SHP77 treated with DMSO at 0.1 percent for 48 hours (cell line): Measurements from ENCODE around the gene DEF6.
"Not testable (repeated sequence)": the region's sequence is repeated elsewhere in the genome, so short reads cannot be mapped to it uniquely, and the experiment has no call there.

Experiments
- DNase-seq: peaks from one replicate; lab custom pipeline; 2025; lab: John Stamatoyannopoulos, UW

Gene DEF6

GRCh38 chr6:35280903-35281302, 16.7 kb upstream of the DEF6 start:
- no peak for DNase-seq

- no peak for DNase-seq
Observed at GRCh38 chr6:35282472-35282871, 15.1 kb upstream of the DEF6 start.

GRCh38 chr6:35283361-35283760, 14.3 kb upstream of the DEF6 start:
- no peak for DNase-seq

- no peak for DNase-seq
Observed at GRCh38 chr6:35287671-35288396, 9.8 kb upstream of the DEF6 start.

DNA sequence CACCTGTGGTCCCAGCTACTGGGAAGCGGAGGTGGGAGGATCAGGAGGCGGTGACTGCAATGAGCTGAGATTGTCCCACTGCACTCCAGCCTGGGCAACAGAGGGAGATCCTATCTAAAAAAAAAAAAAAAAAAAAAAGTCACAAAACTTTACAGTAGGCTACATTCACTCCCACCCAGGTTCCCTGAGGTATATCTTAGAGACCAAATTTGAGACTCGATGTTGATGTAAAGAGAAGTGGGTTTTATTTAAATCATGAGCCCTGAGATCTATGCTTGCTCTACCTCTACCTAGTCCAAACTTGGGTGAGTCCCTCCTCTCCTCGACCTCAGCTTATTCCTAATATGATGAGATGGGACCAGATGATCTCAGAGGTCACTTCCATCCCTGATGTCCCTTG, 8.8 kb upstream of the DEF6 start:
- no peak for DNase-seq

DNA sequence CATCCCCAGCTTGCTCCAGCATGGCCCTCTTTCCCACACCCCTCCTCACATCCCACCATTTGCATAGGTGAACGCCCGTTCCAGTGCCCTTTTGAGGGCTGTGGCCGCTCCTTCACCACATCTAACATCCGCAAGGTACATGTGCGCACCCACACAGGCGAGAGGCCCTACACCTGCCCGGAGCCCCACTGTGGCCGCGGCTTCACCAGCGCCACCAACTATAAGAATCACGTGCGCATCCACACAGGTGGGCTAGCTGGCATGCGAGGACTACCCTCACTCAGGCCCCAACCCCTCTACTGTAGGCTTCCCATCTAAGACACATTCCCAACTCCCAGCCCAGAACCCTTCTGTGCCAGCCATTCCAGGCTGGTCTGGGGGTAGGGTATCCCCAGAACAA, 6.1 kb upstream of the DEF6 start:
- DNase-seq = no peak

GRCh38 chr6:35292494-35292893, 5.1 kb upstream of the DEF6 start:
- no peak for DNase-seq

- DNase-seq = no peak
Observed at GRCh38 chr6:35293681-35294080, 3.9 kb upstream of the DEF6 start.

DNA sequence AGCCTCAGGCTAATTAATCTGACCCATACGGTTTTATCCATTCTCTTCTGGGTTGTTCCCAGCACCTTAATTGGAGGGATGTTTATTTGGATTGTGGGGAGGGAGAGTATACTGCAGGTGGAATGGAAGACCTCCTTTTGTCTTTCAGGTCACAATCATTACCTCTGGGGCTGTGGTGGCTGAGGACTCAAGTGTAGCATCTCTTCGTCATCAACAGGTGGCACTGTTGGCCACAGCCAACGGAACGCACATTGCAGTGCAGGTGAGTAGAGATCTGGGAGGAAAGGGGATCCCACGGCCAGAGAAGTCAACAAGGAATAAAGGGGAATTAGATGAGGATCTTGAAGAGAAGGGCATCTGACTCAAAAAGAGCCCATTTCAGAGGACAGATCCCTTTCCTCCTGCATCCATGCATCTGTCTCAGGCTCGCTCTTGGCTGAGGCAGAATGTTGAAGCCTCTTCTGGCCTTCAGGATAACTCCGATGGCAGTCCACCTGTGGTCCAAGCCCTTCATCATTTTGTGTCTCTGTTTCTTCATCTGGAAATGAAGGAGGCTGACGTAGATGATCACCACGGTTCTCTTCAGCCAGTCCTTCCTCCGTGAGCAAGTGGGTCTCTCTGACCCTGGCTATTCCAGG, 3.2 kb upstream of the DEF6 start:
- peak; percentile 37 for DNase-seq

DNA sequence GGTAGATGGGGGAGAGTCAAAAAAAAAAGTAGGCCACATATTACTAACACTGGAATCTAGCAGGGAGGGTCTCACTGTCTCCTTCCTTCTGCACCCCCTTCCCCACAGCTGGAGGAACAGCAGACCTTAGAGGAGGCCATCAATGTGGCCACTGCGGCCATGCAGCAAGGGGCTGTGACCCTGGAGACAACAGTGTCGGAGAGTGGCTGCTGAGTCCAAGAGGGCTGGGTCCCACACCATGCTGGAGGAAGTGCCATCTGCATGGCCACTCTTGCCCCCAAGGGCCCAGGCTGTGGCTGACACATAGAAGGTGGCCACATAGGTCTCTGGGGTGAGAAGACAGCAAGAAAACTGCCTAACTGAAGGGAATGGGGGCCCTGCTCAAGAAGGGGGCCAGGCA, 2.6 kb upstream of the DEF6 start:
- no peak for DNase-seq

GRCh38 chr6:35295521-35296315, 1.9 kb upstream of the DEF6 start:
- no peak for DNase-seq

DNA sequence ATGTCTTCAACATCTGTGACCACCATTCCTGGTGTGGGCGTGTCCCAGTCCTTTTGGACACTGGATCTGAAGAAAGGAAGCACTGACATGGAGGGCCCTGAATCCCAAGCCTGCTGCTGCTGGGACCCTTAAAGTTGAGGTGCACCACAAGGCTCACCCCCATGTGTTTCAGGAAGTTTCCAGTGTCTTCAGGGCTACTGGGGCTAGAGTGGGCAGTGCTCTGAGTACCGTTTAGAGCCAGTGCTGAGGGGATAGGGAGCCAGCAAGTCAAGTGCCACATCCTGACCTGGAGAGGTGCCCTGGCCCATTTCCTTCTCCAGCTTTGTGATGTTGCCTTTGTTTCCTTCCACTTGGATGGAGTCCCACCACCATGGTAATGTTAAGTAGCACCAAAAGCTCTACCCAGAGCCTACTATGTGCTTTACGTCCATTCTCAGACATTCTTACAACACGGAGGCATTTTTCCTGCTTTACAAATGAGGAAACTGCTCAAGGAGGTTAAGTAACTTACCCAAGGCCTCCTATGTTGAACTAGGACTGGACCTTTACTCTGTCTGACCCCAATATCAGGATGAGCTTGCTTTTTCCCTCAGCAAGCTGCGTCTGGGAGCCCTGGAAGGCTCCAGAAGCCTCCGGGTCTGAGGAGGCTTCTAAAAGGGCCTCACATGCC, 552 bp upstream of the DEF6 start:
- DNase-seq = no peak

DNA sequence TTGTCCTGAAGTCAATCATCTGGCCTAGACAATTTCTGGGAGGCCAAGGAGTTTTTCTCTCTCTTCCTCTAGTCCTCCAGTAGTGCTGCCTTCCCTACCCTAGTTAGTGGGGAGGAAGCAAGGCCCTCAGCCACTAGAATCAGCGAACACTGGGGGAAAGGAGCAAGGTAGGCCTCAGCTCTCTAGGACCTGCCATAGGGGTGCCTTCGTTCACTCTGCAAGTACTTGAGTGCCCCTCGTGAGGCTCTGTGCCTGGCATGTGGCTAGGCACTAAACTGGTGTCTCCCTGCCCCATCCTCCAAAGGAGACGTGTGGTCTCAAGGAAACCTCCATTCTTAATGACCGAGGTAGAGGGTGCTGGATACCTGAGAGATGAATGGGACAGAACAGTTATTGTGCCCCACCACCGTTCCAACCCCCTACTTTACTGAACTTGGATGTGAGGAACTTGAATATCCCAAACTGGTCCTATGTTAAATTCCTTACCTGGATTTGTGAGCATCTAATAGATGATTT, 1.1 kb downstream of the DEF6 start:
- no peak for DNase-seq

DNA sequence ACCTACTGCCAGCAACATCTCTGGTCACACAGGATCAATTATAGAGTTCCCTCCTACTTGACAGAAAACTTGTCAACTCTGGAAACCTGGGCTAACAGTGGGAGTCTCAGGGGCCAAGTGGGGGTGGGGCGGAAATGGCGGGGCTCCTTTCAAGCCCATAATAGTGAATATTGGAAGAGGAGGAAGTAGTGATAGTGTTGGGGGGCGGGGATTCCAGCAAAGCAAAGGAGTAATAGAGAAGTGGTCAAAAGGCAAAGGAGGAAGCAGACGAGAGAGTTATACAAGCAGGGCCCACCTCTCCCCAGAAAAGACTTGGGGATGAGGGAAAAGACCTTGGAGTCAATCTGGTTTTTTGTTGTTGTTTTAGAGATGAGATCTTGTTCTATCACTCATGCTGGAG, 2.1 kb downstream of the DEF6 start:
- DNase-seq = no peak

- DNase-seq = no peak
Observed at GRCh38 chr6:35300848-35301247, 3.2 kb downstream of the DEF6 start.

DNA sequence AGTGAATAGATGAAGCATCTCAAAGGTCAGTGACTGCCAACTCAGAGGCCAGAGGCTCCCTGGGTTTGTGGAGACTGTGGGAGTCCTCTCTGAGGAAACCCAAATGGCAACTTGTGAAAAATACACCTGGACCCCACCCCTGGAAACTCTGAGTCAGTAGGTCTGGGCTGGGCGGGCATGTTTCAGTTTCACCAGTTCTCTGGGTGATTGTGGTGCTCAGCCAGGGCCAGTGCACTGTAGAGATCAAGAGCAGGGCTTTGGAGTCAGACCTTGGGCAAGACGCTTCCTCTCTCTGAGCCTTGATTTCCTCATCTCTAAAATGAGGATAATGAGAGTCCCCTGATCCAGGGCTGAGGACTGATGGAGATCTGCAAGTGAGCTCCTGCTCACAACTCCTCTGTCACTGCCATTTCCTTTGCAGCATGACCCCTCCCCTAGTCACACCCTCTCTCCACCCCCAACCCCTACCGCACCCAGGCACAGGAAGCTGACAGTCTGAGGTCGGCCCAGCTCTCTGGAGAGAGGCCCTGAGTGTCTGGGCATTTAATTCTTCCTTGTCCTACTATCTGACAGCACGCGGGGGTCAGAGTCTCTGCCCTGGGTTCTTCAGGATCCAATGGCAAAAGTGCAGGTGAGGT, 5.1 kb downstream of the DEF6 start:
- DNase-seq = no peak

GRCh38 chr6:35304299-35304698, 6.7 kb downstream of the DEF6 start:
- no peak for DNase-seq

- no peak for DNase-seq
Observed at GRCh38 chr6:35305117-35305516, 7.5 kb downstream of the DEF6 start.

DNA sequence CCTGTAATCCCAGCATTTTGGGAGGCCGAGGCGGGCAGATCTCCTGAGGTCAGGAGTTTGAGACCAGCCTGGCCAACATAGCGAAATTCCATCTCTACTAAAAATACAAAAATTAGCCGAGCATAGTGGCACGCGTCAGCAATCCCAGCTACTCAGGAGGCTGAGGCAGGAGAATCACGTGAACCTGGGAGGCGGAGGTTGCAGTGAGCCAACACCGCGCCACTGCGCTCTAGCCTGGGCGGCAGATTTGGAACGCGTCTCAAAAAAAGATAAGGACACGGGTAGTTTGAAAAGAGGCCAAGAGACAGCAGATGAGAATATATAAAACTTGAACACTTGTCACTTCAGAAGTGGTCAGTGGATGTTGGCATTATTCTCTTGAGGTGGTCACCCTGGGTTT, 9.5 kb downstream of the DEF6 start:
- not testable (repeated sequence) for DNase-seq

GRCh38 chr6:35308543-35308942, 10.9 kb downstream of the DEF6 start:
- not testable (repeated sequence) for DNase-seq

DNA sequence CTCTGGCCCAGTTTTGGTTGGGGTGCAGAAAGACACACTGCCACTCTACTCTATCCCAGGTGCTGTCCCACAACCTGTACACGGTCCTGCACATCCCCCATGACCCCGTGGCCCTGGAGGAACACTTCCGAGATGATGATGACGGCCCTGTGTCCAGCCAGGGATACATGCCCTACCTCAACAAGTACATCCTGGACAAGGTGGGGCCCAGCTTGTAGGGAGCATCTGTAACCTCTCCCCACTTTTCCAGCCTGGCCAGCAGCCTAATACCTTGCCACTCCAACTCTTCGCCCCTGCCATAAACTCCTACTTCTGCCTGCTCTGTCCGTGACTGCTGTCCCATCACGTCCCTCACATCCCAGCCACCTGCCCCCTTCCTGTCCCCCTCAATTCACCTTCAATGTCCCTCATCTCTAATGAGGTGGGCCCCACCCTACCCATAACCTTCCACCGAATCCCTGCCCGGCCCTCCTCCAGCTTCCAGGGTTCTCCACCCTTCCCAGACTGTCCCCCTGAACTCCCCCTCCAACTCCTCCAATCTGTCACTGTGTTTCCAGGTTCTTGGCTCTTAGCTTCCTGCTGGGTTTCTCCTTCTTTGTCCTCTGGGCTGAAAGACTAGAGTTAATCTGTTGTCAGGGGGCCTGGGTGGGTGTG, 12.1 kb downstream of the DEF6 start:
- DNase-seq = no peak
